K562 (cell line): ENCODE measurements around the gene ARHGAP42.

Source experiments
- ADNP ChIP-seq: fragments of 200-800 bp; sonication (Bioruptor generic); IDR thresholded peaks from 2 replicates; pipeline ENCODE4 v1.6.1; 2016; ENCODE audit warnings: missing genetic modification characterization, missing compliant biosample characterization
- KDM2B ChIP-seq: fragments of 250-450 bp; sonication (Bioruptor Pico); IDR thresholded peaks from 2 replicates; pipeline ENCODE4 v1.8.0; 2021; ENCODE audit warnings: mild to moderate bottlenecking, moderate library complexity
- POLR2AphosphoS5 ChIP-seq: IDR thresholded peaks from 2 replicates; pipeline ENCODE4 v1.6.1; 2011; ENCODE audit warnings: mild to moderate bottlenecking, low read depth, low read length, moderate library complexity; ENCODE audit not compliant: control insufficient read depth, insufficient read depth
- TF ChIP-seq, protein P1 (sequence below): fragments of 250-450 bp; sonication (Bioruptor Pico); IDR thresholded peaks from 2 replicates; pipeline ENCODE4 v1.4.0; 2020; ENCODE audit warnings: mild to moderate bottlenecking, moderate library complexity, borderline replicate concordance

GRCh38 chr11:100918551-100919500 is 231.7 kb downstream of the ARHGAP42 start:
- TF ChIP-seq, protein P1, sequence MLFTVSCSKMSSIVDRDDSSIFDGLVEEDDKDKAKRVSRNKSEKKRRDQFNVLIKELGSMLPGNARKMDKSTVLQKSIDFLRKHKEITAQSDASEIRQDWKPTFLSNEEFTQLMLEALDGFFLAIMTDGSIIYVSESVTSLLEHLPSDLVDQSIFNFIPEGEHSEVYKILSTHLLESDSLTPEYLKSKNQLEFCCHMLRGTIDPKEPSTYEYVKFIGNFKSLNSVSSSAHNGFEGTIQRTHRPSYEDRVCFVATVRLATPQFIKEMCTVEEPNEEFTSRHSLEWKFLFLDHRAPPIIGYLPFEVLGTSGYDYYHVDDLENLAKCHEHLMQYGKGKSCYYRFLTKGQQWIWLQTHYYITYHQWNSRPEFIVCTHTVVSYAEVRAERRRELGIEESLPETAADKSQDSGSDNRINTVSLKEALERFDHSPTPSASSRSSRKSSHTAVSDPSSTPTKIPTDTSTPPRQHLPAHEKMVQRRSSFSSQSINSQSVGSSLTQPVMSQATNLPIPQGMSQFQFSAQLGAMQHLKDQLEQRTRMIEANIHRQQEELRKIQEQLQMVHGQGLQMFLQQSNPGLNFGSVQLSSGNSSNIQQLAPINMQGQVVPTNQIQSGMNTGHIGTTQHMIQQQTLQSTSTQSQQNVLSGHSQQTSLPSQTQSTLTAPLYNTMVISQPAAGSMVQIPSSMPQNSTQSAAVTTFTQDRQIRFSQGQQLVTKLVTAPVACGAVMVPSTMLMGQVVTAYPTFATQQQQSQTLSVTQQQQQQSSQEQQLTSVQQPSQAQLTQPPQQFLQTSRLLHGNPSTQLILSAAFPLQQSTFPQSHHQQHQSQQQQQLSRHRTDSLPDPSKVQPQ (CRISPR knock-in tag), result no peak
- TF ChIP-seq ADNP (tag), result no peak
- no peak for TF ChIP-seq KDM2B (CRISPR knock-in tag)
- TF ChIP-seq POLR2AphosphoS5, result no peak
